Activated T-helper 17 cell treated with anti-CD3 and anti-CD28 coated beads, Interleukin-2, amount 50 U/mL, for 72 hours (primary cell): ENCODE data around the gene TENM4. TPM values are rescaled to one million over a fixed set of nuclear protein-coding genes. Genes with fewer than 3 reads are reported as not detected.

Experiments used
- ATAC-seq: fragments of 150-1000 bp; cut with Tn5 transposase; replicated peaks from 2 replicates; pipeline ENCODE4 v1.10.0; 2021; ENCODE audit warnings: mild to moderate bottlenecking, moderate library complexity
- H3K27ac Mint-ChIP-seq: one replicate; pipeline ENCODE4 v1.8.0; 2022; ENCODE audit warnings: mixed read lengths
- H3K27me3 Mint-ChIP-seq: one replicate; pipeline ENCODE4 v1.8.0; 2022; ENCODE audit warnings: mixed read lengths
- H3K36me3 Mint-ChIP-seq: one replicate; pipeline ENCODE4 v1.8.0; 2022; ENCODE audit warnings: low read depth, mild to moderate bottlenecking, mixed read lengths
- H3K4me1 Mint-ChIP-seq: one replicate; pipeline ENCODE4 v1.8.0; 2022; ENCODE audit warnings: mixed read lengths
- H3K4me3 Mint-ChIP-seq: one replicate; pipeline ENCODE4 v1.8.0; 2022; ENCODE audit warnings: mild to moderate bottlenecking, mixed read lengths
- H3K9me3 Mint-ChIP-seq: one replicate; pipeline ENCODE4 v1.8.0; 2022; ENCODE audit warnings: mixed read lengths
- total RNA-seq, 2 donors: library from RNA; stranded (reverse); gene quantifications; one replicate each; pipeline ENCODE4 v1.2.3, GENCODE V29; 2022

The TENM4 gene
- total RNA-seq, 2 donors from 2014 or later: 0.15 TPM; not detected in 1

DNA sequence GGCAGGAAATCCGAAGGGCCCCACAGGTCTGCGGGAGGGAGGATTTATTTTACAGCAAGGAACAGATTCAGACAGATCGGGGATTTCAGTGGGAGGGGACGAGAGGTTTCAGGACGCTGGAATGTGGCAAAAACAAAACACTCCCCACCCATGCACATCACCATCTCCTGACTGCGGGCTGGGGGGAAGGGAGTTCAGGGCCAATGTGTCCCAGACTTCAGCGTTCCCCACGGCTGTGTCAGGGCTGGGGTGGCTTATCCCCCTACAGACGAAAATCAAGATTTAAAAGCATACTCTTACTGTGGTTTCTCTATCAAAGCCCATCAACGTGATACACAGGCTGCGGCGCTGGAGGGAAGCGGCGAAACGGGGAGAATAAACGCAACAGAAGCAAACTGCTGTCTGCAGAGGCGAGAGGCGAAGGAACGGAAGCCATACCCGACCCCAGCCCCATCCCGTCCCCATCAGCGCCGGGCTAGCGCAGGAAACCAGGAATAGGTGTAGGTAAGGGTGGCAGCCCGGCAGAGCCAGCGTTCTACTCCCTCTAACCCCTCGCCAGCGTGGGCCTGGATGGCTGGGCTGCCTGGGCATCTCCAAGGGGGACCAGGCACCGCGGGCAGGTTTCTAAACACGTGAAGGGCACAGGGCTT, 2.7 kb downstream of the TENM4 start:
- peak overlapping the region; percentile 31 for H3K4me3 Mint-ChIP-seq

DNA sequence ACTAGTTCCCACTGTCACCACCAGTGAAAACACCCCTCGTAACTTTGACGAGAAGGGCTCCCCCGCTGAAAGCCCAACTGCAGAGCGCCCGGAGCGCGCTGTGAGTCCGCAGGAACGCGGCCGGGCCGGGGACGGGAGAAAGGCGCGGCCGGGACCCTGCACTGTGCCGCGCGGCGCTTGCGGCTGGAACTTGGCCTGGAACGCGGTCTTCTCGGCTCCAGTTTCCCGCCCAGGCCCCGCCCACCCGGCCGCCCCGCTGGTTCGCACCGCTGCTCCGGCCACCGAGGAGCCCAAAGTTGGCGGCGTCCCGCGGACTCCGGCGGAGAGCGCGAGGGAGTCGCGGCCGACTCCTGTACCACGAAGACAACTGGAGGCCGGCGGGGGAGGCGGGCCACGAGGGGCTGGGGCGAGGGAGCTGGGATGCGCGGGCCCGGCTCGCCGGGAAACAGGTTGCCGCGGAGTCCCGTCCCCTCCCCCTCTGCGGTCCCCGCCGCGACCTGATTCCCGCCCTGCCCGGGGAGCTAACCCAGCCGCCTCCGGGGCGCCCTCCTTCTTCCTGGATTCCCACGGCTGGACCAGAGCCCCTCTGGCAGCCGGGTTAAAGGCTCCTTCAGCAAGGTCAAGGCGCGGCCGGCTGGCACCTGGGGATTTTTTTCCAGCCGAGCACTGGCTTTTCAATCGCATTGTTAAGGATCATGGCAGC, 3.4 kb downstream of the TENM4 start:
- H3K27me3 Mint-ChIP-seq: peaks cover 55% of the 10 kb centered on the region
- H3K4me3 Mint-ChIP-seq: peak overlapping the region; percentile 31
- H3K9me3 Mint-ChIP-seq: no peaks in the 10 kb centered on the region
- H3K4me1 Mint-ChIP-seq: peaks cover 6% of the 10 kb centered on the region
- peaks cover 7% of the 10 kb centered on the region for H3K36me3 Mint-ChIP-seq
- no peak for ATAC-seq
- no peak overlapping the region for H3K27ac Mint-ChIP-seq

More for the DNA sequence above, 2.7 kb downstream of the TENM4 start:
- no peak for ATAC-seq
- Mint-ChIP-seq H3K27ac (no peak overlapping the region), H3K36me3 (peaks cover 7% of the 10 kb centered on the region), H3K27me3 (peaks cover 60% of the 10 kb centered on the region), H3K9me3 (no peaks in the 10 kb centered on the region), H3K4me1 (peaks cover 6% of the 10 kb centered on the region)

DNA sequence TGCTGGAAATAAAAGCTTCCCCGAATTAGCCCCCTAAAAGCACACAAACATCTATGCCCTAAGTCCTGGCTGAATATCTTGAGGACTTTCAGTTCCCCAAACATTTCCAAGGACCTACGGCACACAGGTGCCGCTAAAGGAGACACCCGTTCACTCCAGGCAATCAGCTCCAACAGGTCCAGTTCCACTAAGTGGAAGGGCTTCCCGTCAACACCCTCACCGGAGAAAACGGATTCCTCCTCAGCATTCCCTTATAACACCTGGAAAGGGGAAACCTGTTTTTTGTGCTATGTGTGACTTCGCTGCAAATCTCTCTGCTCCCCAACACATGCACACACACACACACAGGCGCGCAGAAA, 3.9 kb downstream of the TENM4 start:
- H3K4me3 Mint-ChIP-seq: no peak overlapping the region
- peaks cover 7% of the 10 kb centered on the region for H3K36me3 Mint-ChIP-seq
- peaks cover 54% of the 10 kb centered on the region for H3K27me3 Mint-ChIP-seq
- H3K27ac Mint-ChIP-seq: no peak overlapping the region
- H3K9me3 Mint-ChIP-seq: no peaks in the 10 kb centered on the region
- ATAC-seq: no peak
- H3K4me1 Mint-ChIP-seq: peaks cover 6% of the 10 kb centered on the region

DNA sequence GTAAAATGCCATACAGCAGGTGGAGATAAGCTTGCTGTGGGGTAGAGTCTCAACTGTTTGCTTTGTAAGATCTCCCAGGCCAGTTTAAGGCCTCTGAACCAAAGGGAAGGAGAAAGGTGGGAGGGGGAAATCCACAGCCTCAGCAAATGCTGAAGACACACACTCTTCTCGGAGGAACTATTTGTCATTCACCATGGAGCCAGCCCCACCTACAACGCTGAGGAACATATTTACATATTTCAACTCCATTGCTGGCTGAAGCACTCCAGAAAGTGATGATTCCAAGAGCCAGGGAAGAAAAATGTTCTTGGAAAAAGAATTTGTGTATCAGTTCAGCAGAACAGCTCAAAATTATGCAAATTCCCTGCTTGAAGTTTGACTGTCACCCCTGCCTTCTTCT, 6.5 kb downstream of the TENM4 start:
- no peak for ATAC-seq
- H3K4me3 Mint-ChIP-seq: no peak overlapping the region
- no peak overlapping the region for H3K27ac Mint-ChIP-seq
- no peaks in the 10 kb centered on the region for H3K9me3 Mint-ChIP-seq
- no peaks in the 10 kb centered on the region for H3K36me3 Mint-ChIP-seq
- H3K27me3 Mint-ChIP-seq: peaks cover 39% of the 10 kb centered on the region
- no peaks in the 10 kb centered on the region for H3K4me1 Mint-ChIP-seq

GRCh38 chr11:79432138-79432537, 8.7 kb downstream of the TENM4 start:
- Mint-ChIP-seq H3K36me3 (no peaks in the 10 kb centered on the region), H3K27me3 (peaks cover 31% of the 10 kb centered on the region), H3K4me1 (no peaks in the 10 kb centered on the region), H3K27ac (no peak overlapping the region), H3K4me3 (no peak overlapping the region), H3K9me3 (no peaks in the 10 kb centered on the region)
- ATAC-seq: no peak

DNA sequence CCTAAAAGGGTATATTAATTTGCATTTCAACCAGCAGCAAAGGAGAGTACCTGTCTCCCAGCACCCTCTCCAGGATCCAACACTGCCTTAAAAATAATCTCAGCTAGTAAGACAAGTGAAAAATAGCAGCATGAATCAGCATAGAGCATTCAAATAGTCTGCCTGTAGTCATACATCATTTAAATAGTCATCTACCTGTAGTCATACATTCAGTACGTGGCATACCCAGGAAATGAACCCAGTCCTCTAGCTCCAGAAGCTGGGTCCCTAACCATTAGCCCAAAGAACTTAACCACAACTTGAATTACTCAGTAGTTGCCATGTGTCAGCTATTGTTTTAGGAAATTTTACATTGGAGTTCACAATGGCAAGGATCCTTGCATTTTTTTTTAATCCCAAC, 9.3 kb downstream of the TENM4 start:
- peaks cover 26% of the 10 kb centered on the region for H3K27me3 Mint-ChIP-seq
- H3K4me3 Mint-ChIP-seq: no peak overlapping the region
- no peak for ATAC-seq
- no peaks in the 10 kb centered on the region for H3K4me1 Mint-ChIP-seq
- no peaks in the 10 kb centered on the region for H3K9me3 Mint-ChIP-seq
- no peaks in the 10 kb centered on the region for H3K36me3 Mint-ChIP-seq
- H3K27ac Mint-ChIP-seq: no peak overlapping the region

DNA sequence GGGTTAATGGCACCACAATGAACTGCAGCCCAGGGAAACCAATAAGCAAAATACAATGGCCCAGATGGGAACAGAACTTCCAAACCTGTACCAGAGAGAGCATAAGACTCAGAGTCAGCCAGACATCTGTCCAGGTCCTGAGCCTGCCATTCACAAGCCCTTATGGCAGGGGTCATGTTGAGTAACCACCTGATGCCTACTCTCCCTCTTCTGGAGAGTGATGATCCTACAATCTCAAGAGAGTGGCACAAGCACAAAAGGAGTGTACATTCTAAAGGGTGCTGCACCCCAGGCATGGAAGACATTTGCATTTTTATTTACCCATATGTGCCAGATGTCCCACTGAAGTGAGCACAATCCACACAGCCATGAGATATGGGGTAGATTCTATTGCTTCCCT, 10.6 kb downstream of the TENM4 start:
- Mint-ChIP-seq H3K36me3 (no peaks in the 10 kb centered on the region), H3K27ac (no peak overlapping the region), H3K27me3 (peaks cover 16% of the 10 kb centered on the region), H3K4me3 (no peak overlapping the region), H3K4me1 (no peaks in the 10 kb centered on the region), H3K9me3 (no peaks in the 10 kb centered on the region)
- ATAC-seq: no peak

GRCh38 chr11:79428406-79428805, 12.4 kb downstream of the TENM4 start:
- Mint-ChIP-seq H3K4me3 (no peak overlapping the region), H3K27ac (no peak overlapping the region), H3K36me3 (no peaks in the 10 kb centered on the region), H3K9me3 (no peaks in the 10 kb centered on the region), H3K27me3 (peaks cover 7% of the 10 kb centered on the region), H3K4me1 (no peaks in the 10 kb centered on the region)
- no peak for ATAC-seq

- H3K27me3 Mint-ChIP-seq: peaks cover 7% of the 10 kb centered on the region
- H3K27ac Mint-ChIP-seq: no peak overlapping the region
- H3K9me3 Mint-ChIP-seq: no peaks in the 10 kb centered on the region
- no peaks in the 10 kb centered on the region for H3K4me1 Mint-ChIP-seq
- H3K36me3 Mint-ChIP-seq: no peaks in the 10 kb centered on the region
- H3K4me3 Mint-ChIP-seq: no peak overlapping the region
- no peak for ATAC-seq
Measured at GRCh38 chr11:79427611-79428327, 13.1 kb downstream of the TENM4 start.

DNA sequence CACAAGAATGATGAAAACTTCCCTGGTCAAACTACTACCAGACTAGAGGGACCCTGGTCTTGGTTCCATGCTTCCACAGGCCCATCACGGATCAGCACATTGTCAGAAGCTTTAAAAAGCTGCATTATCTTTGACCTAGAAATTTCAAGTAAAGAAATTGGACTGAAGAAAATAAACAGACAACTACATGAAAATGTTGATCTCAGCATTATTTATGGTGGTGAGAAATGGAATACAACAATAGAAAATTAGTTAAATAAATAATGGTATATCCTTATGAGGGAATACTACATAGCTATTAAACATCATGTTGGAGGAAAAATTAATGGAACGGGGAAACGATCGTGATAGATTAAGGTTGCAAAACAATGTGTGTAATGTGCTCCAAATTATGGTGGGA, 13.7 kb downstream of the TENM4 start:
- no peaks in the 10 kb centered on the region for H3K9me3 Mint-ChIP-seq
- H3K27me3 Mint-ChIP-seq: peaks cover 5% of the 10 kb centered on the region
- H3K4me1 Mint-ChIP-seq: no peaks in the 10 kb centered on the region
- no peak overlapping the region for H3K4me3 Mint-ChIP-seq
- H3K36me3 Mint-ChIP-seq: no peaks in the 10 kb centered on the region
- H3K27ac Mint-ChIP-seq: no peak overlapping the region
- ATAC-seq: no peak

GRCh38 chr11:79425463-79425862, 15.4 kb downstream of the TENM4 start:
- Mint-ChIP-seq H3K9me3 (no peaks in the 10 kb centered on the region), H3K4me1 (no peaks in the 10 kb centered on the region), H3K4me3 (no peak overlapping the region), H3K27me3 (peaks cover 4% of the 10 kb centered on the region), H3K36me3 (no peaks in the 10 kb centered on the region), H3K27ac (no peak overlapping the region)
- no peak for ATAC-seq

DNA sequence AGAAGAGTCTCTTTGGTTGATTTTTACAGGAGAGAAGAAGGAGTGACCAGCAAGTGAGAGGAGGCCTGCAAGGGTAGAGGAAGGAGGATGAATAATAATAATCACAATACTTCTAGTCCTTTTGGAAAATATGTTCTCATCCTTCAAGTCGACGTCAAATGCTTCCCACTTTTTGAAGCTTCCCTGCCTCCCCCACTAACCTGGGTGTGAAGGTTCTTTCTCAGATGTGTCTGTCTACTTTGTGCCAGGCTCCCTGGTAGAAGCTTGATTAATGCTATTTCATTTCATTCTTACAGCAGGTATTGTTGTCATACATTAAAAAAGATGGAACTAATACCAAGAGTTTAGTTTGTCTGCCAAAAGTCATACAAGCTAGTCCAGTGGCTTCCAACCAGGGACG, 17.1 kb downstream of the TENM4 start:
- no peaks in the 10 kb centered on the region for H3K9me3 Mint-ChIP-seq
- no peak overlapping the region for H3K4me3 Mint-ChIP-seq
- no peak for ATAC-seq
- no peaks in the 10 kb centered on the region for H3K4me1 Mint-ChIP-seq
- H3K36me3 Mint-ChIP-seq: no peaks in the 10 kb centered on the region
- H3K27ac Mint-ChIP-seq: no peak overlapping the region
- H3K27me3 Mint-ChIP-seq: peaks cover 9% of the 10 kb centered on the region

GRCh38 chr11:79422866-79423265, 18.0 kb downstream of the TENM4 start:
- Mint-ChIP-seq H3K27ac (no peak overlapping the region), H3K27me3 (peaks cover 9% of the 10 kb centered on the region), H3K4me1 (no peaks in the 10 kb centered on the region), H3K4me3 (no peak overlapping the region), H3K36me3 (no peaks in the 10 kb centered on the region), H3K9me3 (no peaks in the 10 kb centered on the region)
- ATAC-seq: no peak

- Mint-ChIP-seq H3K36me3 (no peaks in the 10 kb centered on the region), H3K4me3 (no peak overlapping the region), H3K27ac (no peak overlapping the region), H3K9me3 (no peaks in the 10 kb centered on the region), H3K4me1 (no peaks in the 10 kb centered on the region), H3K27me3 (peaks cover 9% of the 10 kb centered on the region)
- no peak for ATAC-seq
Measured at GRCh38 chr11:79421820-79422219, 19.0 kb downstream of the TENM4 start.

DNA sequence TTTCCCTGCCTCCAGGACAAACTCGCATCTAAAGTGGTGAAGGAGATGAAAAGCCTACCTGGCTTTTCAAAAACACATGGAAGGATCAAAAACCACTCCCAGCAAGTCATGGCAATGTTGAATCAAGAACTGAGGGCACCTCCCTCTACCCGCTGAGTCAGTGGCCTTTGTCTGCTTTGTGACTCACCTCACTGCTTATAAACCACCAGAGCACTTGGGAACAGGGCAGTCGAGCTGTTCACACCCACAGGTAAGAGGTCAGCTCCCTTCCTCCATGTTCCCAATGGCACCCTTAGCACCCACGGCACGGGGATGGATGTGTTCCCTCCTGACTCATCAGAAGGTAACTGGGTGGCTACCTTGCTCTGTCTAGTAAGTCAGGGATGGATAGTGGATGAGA, 21.7 kb downstream of the TENM4 start:
- peak; percentile 45 for ATAC-seq
- H3K9me3 Mint-ChIP-seq: no peaks in the 10 kb centered on the region
- no peaks in the 10 kb centered on the region for H3K36me3 Mint-ChIP-seq
- no peaks in the 10 kb centered on the region for H3K4me1 Mint-ChIP-seq
- H3K27ac Mint-ChIP-seq: no peak overlapping the region
- peaks cover 5% of the 10 kb centered on the region for H3K27me3 Mint-ChIP-seq
- H3K4me3 Mint-ChIP-seq: no peak overlapping the region
